Measurements from ENCODE around the gene FBXL22.

Gene FBXL22

GRCh38 chr15:63593705-63594671 lies 3.2 kb upstream of the FBXL22 start:
- DNase-seq (ENCODE audit: low read depth in 2 of 2), result peak in 1 of 2 donors; percentile 38

- DNase-seq (ENCODE audit: low read depth in 2 of 2), result no peak
Measured at GRCh38 chr15:63595065-63595464, 2.1 kb upstream of the FBXL22 start.

GRCh38 chr15:63595688-63596087 lies 1.5 kb upstream of the FBXL22 start:
- no peak for DNase-seq (ENCODE audit: low read depth in 2 of 2)

GRCh38 chr15:63596676-63597037 lies 530 bp upstream of the FBXL22 start:
- DNase-seq (ENCODE audit: low read depth in 2 of 2), result no peak

- DNase-seq (ENCODE audit: low read depth in 2 of 2), result no peak
Measured at GRCh38 chr15:63597821-63598220, 634 bp downstream of the FBXL22 start.

GRCh38 chr15:63598473-63599400 lies 1.6 kb downstream of the FBXL22 start:
- no peak for DNase-seq (ENCODE audit: low read depth in 2 of 2)

GRCh38 chr15:63599401-63600000 lies 2.3 kb downstream of the FBXL22 start:
- peak in 1 of 2 donors; percentile 16 for DNase-seq (ENCODE audit: low read depth in 2 of 2)

GRCh38 chr15:63600001-63600615 lies 2.9 kb downstream of the FBXL22 start:
- DNase-seq (ENCODE audit: low read depth in 2 of 2), result no peak

GRCh38 chr15:63600616-63601025 lies 3.4 kb downstream of the FBXL22 start:
- DNase-seq (ENCODE audit: low read depth in 2 of 2), result peak; percentile 77 to 89

GRCh38 chr15:63601026-63601703 lies 4.0 kb downstream of the FBXL22 start:
- peak; percentile 36 to 45 for DNase-seq (ENCODE audit: low read depth in 2 of 2)

GRCh38 chr15:63601704-63602185 lies 4.6 kb downstream of the FBXL22 start:
- DNase-seq (ENCODE audit: low read depth in 2 of 2), result no peak

- DNase-seq (ENCODE audit: low read depth in 2 of 2), result no peak
Measured at GRCh38 chr15:63602595-63602994, 5.4 kb downstream of the FBXL22 start.

- DNase-seq (ENCODE audit: low read depth in 2 of 2), result no peak
Measured at GRCh38 chr15:63603516-63603915, 6.3 kb downstream of the FBXL22 start.

- no peak for DNase-seq (ENCODE audit: low read depth in 2 of 2)
Measured at GRCh38 chr15:63604281-63604680, 7.1 kb downstream of the FBXL22 start.

GRCh38 chr15:63605036-63605435 lies 7.8 kb downstream of the FBXL22 start:
- DNase-seq (ENCODE audit: low read depth in 2 of 2), result no peak

GRCh38 chr15:63605816-63606215 lies 8.6 kb downstream of the FBXL22 start:
- peak in 1 of 2 donors; percentile 35 for DNase-seq (ENCODE audit: low read depth in 2 of 2)

- DNase-seq (ENCODE audit: low read depth in 2 of 2), result no peak
Measured at GRCh38 chr15:63606308-63606707, 9.1 kb downstream of the FBXL22 start.

GRCh38 chr15:63608989-63609388 lies 11.8 kb downstream of the FBXL22 start:
- no peak for DNase-seq (ENCODE audit: low read depth in 2 of 2)

- no peak for DNase-seq (ENCODE audit: low read depth in 2 of 2)
Measured at GRCh38 chr15:63609448-63609847, 12.3 kb downstream of the FBXL22 start.

- peak; percentile 60 to 62 for DNase-seq (ENCODE audit: low read depth in 2 of 2)
Measured at GRCh38 chr15:63610209-63610841, 13.1 kb downstream of the FBXL22 start.
